A375 (cell line): ENCODE data around the gene MRNIP. TPM values are rescaled to one million over a fixed set of nuclear protein-coding genes. Genes with fewer than 3 reads are reported as not detected.

ENCODE experiments used
- small RNA-seq: library from RNA; depleted of rRNA; stranded (forward); fragments of <200 nt; gene quantifications from one replicate; pipeline ENCODE3, GENCODE V24; 2014
- total RNA-seq: library from RNA; depleted of rRNA; stranded (reverse); fragments of >200 nt; shearing (Covaris generic); gene quantifications from 2 replicates; pipeline ENCODE4 v1.2.3, GENCODE V29; 2014; rRNA removed

MRNIP gene
- total RNA-seq = 15.5 and 19.2 TPM in 2 replicates

GRCh38 chr5:179858586-179859427 lies at the start of gene MRNIP:
Gene MRNIP, minus strand, starts transcription at chr5:179858817. Its CDS starts 21 bp downstream, at chr5:179858796.

GRCh38 chr5:179907556-179908324 lies 49.1 kb upstream of the MRNIP start, which contains the start of gene TBC1D9B:
Gene TBC1D9B, minus strand, starts transcription at chr5:179907897. Its CDS starts 76 bp downstream, at chr5:179907821.

GRCh38 chr5:179820483-179821297 lies 37.9 kb downstream of the MRNIP start, which contains the start of gene SQSTM1:
Gene SQSTM1, plus strand, starts transcription at chr5:179820905. Its CDS starts 32 bp downstream, at chr5:179820937.

GRCh38 chr5:179806250-179807048 lies 52.2 kb downstream of the MRNIP start, which contains the start of gene MGAT4B:
Gene MGAT4B, minus strand, starts transcription at chr5:179806866. Its CDS starts 283 bp downstream, at chr5:179806583.

GRCh38 chr5:179793468-179794139 lies 65.0 kb downstream of the MRNIP start, which contains the start of gene LTC4S:
Gene LTC4S, plus strand, starts transcription at chr5:179793986. Its CDS starts 95 bp downstream, at chr5:179794081.

Small RNAs within 50 kb of the gene (small RNA-seq; reads per million reads assigned to genes)
- gene MIR1229 (not detected), gene RF00019 (not detected)

Other genes starting within 250 kb of the MRNIP start
- 698 and 794 TPM in 2 replicates for gene HNRNPH1, start 235.1 kb downstream of the MRNIP start, total RNA-seq
- not detected in 2 replicates for gene CBY3, start 177.8 kb downstream of the MRNIP start, total RNA-seq
- 338 and 380 TPM in 2 replicates for gene CANX, start 159.8 kb downstream of the MRNIP start, total RNA-seq
- gene MAML1, start 126.0 kb downstream of the MRNIP start, total RNA-seq = 10.1 and 12.6 TPM in 2 replicates
- 1.2 TPM in 1 of 2 replicates, not detected in the other for gene LTC4S, start 64.8 kb downstream of the MRNIP start, total RNA-seq
- 130 and 148 TPM in 2 replicates for gene MGAT4B, start 52.0 kb downstream of the MRNIP start, total RNA-seq
- gene SQSTM1, start 37.9 kb downstream of the MRNIP start, total RNA-seq = 288 and 310 TPM in 2 replicates
- gene TBC1D9B, start 49.1 kb upstream of the MRNIP start, total RNA-seq = 39.6 and 44.9 TPM in 2 replicates
- gene RNF130, start 212.9 kb upstream of the MRNIP start, total RNA-seq = 35.6 and 40.2 TPM in 2 replicates